Globus pallidus (tissue), 1 donor: ENCODE data around the gene CCDC158.
"Not testable (repeated sequence)": the region's sequence is repeated elsewhere in the genome, so short reads cannot be mapped to it uniquely, and the experiment has no call there.

ENCODE experiments used
- DNase-seq: peaks from one replicate; pipeline ENCODE4 v3.0.0-alpha.2; 2015; ENCODE audit warnings: low spot score

The CCDC158 gene

GRCh38 chr4:76373919-76374552 lies 46.9 kb downstream of the CCDC158 start:
- DNase-seq: no peak

GRCh38 chr4:76366737-76367136 lies 54.2 kb downstream of the CCDC158 start:
- DNase-seq: no peak

- DNase-seq: no peak
These were observed 55.3 kb downstream of the CCDC158 start for GRCh38 chr4:76365636-76366035.

GRCh38 chr4:76364763-76365162 lies 56.2 kb downstream of the CCDC158 start:
- no peak for DNase-seq

GRCh38 chr4:76363556-76364290 lies 57.2 kb downstream of the CCDC158 start:
- no peak for DNase-seq

GRCh38 chr4:76361689-76362412 lies 59.1 kb downstream of the CCDC158 start:
- DNase-seq: no peak

GRCh38 chr4:76359881-76360466 lies 61.0 kb downstream of the CCDC158 start:
- not testable (repeated sequence) for DNase-seq

GRCh38 chr4:76357981-76358380 lies 63.0 kb downstream of the CCDC158 start:
- no peak for DNase-seq

- no peak for DNase-seq
These were observed 66.1 kb downstream of the CCDC158 start for GRCh38 chr4:76354517-76355473.

- no peak for DNase-seq
These were observed 78.1 kb downstream of the CCDC158 start for GRCh38 chr4:76342803-76343202.

- DNase-seq: no peak
These were observed 78.8 kb downstream of the CCDC158 start for GRCh38 chr4:76342191-76342590.

GRCh38 chr4:76341063-76341462 lies 79.9 kb downstream of the CCDC158 start:
- DNase-seq: no peak

GRCh38 chr4:76339364-76339763 lies 81.6 kb downstream of the CCDC158 start:
- no peak for DNase-seq

- no peak for DNase-seq
These were observed 86.1 kb downstream of the CCDC158 start for GRCh38 chr4:76334885-76335284.

GRCh38 chr4:76326515-76326914 lies 94.4 kb downstream of the CCDC158 start:
- DNase-seq: no peak

- DNase-seq: no peak
These were observed 95.9 kb downstream of the CCDC158 start for GRCh38 chr4:76325072-76325471.

- no peak for DNase-seq
These were observed 98.7 kb downstream of the CCDC158 start for GRCh38 chr4:76322236-76322635.

- no peak for DNase-seq
These were observed 104.8 kb downstream of the CCDC158 start for GRCh38 chr4:76316131-76316530.

- DNase-seq: no peak
These were observed 105.5 kb downstream of the CCDC158 start for GRCh38 chr4:76315267-76315918.

- DNase-seq: no peak
These were observed 107.4 kb downstream of the CCDC158 start for GRCh38 chr4:76313547-76313946.

GRCh38 chr4:76312457-76312856 lies 108.5 kb downstream of the CCDC158 start:
- DNase-seq: no peak
